MM.1S (cell line): Measurements from ENCODE around the gene CHDH.

Experiments
- EZH2 ChIP-seq: fragments of 300-600 bp; sonication (generic); optimal IDR thresholded peaks from 2 replicates; pipeline ENCODE3; 2017; ENCODE audit warnings: low read depth, mild to moderate bottlenecking, antibody characterized with exemption, low read length, mixed read lengths
- EZH2phosphoT487 ChIP-seq: fragments of 300-600 bp; sonication (generic); IDR thresholded peaks from 2 replicates; pipeline ENCODE4 v1.6.1; 2018; ENCODE audit warnings: antibody characterized with exemption, low read length
- TF ChIP-seq, protein P1 (sequence below): fragments of 300-600 bp; sonication (generic); IDR thresholded peaks from 2 replicates; pipeline ENCODE4 v1.5.1; 2016; ENCODE audit warnings: antibody characterized with exemption, low read length, mixed read lengths

DNA sequence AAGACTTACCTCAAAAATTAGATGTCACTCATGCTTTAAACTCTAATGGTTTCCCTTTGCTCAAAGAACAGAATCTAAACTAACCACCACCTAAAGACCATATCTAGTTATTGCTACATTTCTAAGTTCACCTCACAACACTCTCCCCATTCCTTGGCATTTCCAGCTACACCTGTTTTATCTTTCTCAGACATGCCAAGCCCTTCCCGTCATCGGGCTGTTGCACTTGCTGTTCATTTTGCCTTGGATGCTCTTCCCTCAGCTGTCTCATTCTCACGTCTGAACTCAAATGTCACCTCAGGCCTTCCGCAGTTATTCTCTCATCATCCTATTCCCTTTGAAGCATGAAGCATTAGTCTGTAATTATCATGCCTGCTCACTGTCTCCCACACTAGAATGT is 36.8 kb upstream of the CHDH start:
- TF ChIP-seq, protein P1, sequence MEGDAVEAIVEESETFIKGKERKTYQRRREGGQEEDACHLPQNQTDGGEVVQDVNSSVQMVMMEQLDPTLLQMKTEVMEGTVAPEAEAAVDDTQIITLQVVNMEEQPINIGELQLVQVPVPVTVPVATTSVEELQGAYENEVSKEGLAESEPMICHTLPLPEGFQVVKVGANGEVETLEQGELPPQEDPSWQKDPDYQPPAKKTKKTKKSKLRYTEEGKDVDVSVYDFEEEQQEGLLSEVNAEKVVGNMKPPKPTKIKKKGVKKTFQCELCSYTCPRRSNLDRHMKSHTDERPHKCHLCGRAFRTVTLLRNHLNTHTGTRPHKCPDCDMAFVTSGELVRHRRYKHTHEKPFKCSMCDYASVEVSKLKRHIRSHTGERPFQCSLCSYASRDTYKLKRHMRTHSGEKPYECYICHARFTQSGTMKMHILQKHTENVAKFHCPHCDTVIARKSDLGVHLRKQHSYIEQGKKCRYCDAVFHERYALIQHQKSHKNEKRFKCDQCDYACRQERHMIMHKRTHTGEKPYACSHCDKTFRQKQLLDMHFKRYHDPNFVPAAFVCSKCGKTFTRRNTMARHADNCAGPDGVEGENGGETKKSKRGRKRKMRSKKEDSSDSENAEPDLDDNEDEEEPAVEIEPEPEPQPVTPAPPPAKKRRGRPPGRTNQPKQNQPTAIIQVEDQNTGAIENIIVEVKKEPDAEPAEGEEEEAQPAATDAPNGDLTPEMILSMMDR = no peak
- TF ChIP-seq EZH2 (no peak), EZH2phosphoT487 (no peak)
